Hematopoietic multipotent progenitor cell treated with erythropoietin and hydrocortisone succinate and interleukin-3 and kit ligand, for 8 days (in vitro differentiated cells): Measurements from ENCODE around the gene NTRK2.
A peak's percentile ranks its signal among the peaks of the same experiment; 100 is the strongest.

Experiments used
- DNase-seq: peaks from one replicate; pipeline ENCODE4 v3.0.0-alpha.2; 2015

The NTRK2 gene

GRCh38 chr9:84742261-84742660, 72.7 kb downstream of the NTRK2 start:
- DNase-seq = no peak

- DNase-seq = no peak
Measured at GRCh38 chr9:84744195-84744594, 74.7 kb downstream of the NTRK2 start.

- DNase-seq = no peak
Measured at GRCh38 chr9:84744726-84745125, 75.2 kb downstream of the NTRK2 start.

GRCh38 chr9:84748112-84748511, 78.6 kb downstream of the NTRK2 start:
- no peak for DNase-seq

DNA sequence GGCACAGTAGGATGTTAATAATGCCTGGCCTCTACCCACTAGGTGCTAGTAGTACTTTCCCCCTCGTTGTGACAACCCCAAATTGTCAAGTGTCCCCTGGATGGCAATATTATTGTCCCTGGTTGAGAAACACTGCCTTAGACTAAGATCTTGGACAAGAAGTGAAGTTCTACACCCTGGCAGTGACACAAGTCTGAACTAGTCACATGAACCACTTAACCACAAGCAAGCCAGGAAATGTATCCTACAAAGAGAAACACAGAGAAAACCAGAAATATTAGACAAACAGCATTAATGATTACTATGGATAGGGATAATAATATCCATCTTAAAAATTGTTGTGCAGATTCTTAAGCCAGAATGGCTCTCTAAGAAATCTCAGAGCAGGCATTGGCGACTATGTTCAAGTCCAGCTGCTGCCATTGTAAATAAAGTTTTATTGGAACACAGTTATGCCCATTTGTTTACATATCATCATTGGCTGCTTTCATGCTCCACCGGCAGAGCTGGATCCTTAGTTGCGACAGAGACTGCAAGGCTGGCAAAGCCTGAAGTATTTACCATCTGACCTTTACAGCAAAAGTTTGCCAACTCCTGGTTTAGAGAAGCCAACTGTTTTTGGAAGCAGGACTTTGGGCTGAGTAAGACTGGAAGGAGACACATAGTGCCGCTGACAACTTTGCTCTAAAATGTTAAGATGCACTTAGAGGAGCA, 80.8 kb downstream of the NTRK2 start:
- DNase-seq = no peak

- DNase-seq = no peak
Measured at GRCh38 chr9:84751921-84752320, 82.4 kb downstream of the NTRK2 start.

DNA sequence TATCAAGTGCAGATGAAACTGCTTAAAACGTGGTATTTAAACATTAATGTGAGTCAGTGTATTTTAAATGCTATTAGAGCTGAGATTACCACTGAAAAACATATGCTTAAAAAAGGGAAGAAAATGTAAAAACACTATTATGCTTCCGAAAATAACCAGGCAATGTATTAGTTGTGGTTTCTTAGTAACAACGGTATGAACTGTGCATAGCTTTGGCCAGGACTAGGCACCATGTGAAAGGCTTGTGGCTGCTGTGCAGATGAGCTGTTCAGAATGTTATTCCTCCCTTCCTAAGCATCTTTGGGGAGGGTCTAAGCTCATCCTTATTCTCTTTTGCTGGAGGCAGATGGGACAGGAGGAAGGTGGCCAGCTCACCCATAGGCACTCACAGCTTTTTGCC, 84.9 kb downstream of the NTRK2 start:
- no peak for DNase-seq

GRCh38 chr9:84754881-84755280, 85.4 kb downstream of the NTRK2 start:
- DNase-seq = no peak

GRCh38 chr9:84755380-84755779, 85.9 kb downstream of the NTRK2 start:
- no peak for DNase-seq

- DNase-seq = no peak
Measured at GRCh38 chr9:84756171-84756570, 86.6 kb downstream of the NTRK2 start.

GRCh38 chr9:84756731-84757130, 87.2 kb downstream of the NTRK2 start:
- no peak for DNase-seq

DNA sequence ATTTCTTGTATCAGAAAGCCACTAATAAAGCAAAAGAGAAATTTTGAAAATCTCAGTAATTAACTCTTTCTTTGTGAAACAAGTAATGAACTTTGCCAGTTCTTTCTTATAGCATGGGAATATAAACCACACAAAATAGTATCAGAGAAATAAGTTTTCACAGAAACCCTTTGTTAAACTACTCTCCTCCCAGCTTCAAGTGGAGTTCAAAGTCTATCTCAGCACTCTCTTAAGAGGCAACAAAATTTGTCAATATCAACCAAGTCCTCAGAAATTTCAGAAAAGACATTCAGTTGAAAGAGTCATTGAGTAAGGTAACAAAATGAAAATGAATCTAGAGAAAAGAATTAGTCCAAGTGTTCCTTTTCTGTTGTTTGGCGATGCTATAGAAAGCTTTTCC, 89.3 kb downstream of the NTRK2 start:
- no peak for DNase-seq

GRCh38 chr9:84759300-84759750, 89.8 kb downstream of the NTRK2 start:
- DNase-seq = no peak

DNA sequence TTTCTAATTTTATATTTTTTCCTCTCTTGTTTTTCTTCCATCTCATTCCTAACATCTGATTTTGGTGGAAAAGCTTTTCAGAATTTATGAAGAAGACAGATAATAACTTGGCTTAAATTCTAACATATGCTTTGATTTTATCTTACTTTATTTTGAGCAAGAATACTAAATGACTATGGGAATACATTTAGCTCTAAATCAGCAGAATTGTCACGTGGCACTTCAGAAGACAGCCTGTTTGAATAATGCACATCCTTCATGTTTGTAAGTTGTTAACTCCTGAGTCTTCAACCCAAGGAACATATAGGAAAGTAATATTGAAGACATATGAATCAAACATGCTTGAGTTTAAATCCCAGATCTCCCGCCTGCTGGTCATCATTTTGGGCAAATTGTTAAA, 90.3 kb downstream of the NTRK2 start:
- no peak for DNase-seq

DNA sequence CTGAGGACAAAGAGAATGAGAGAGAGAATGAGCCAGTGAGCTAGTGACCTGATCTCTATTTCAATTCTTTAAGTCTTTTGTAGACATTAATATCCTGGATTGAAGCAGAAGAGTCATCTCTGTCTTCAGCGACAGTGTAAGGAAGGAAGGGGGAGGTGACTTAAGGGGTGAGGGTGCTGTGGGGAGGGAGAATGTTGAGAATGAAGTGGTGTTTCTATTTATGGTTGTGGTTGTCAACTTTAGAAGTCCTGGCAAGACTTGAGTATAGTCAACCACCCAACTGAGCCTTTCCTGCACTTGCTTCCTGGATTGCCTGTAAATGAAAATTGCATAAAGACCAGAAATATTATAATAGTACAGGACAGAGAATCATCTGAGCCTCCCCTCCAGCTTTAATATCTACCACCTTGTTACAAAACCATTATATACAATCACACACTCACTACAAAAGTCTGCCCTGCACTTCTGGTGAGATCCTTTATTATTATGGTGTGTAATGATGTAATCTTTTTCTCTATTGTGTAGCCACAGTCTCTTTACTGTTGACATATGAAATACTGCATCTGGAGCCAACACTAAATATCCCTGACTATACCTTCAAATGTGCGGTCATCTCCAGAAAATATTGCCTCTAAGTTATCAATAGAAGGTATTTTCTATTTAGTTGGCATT, 91.7 kb downstream of the NTRK2 start:
- DNase-seq = no peak

DNA sequence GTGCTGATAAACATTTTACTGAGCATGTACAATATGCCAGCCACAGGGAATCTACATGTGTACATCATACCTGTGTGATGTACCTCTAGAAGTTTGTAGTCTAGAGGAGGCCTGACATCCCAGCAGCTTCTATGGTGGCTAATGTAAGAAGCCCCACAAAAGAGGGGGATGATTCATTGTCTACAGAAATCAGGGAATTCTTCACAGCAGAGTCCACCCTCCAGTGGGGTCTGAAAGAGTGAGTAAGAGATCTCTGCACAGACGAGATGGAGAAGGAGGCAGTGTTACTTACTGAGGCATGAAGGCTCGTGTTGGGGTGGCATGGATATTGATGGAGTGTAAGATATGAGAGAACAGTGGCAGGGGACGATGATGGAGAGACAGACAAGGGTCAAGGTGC, 103.0 kb downstream of the NTRK2 start:
- DNase-seq = no peak

- DNase-seq = no peak
Measured at GRCh38 chr9:84773022-84773421, 103.5 kb downstream of the NTRK2 start.

GRCh38 chr9:84775056-84775643, 105.6 kb downstream of the NTRK2 start:
- DNase-seq = no peak

DNA sequence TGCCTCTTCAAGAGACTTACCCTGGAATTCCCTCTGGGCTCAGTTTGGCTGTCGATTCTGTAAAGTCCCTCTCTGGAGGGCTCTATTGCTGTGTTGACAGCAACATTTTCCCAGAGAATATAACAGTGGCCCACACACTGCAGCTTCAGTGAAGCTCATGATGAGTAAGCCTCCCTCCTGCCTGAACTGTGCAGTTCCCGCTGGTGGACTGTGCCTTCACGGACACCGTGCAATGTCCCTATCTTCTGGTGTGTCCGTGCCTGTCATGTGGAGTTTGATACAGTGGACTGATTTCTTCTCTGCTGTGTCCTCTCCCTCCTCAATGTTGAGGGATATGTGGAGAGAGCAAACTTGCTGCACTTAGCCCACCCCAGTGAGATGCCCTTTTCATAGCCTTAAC, 109.0 kb downstream of the NTRK2 start:
- DNase-seq = no peak

GRCh38 chr9:84779883-84780282, 110.4 kb downstream of the NTRK2 start:
- DNase-seq = no peak

- no peak for DNase-seq
Measured at GRCh38 chr9:84780385-84780784, 110.9 kb downstream of the NTRK2 start.

GRCh38 chr9:84781458-84781857, 111.9 kb downstream of the NTRK2 start:
- peak; percentile 16 for DNase-seq

- peak; percentile 18 for DNase-seq
Measured at GRCh38 chr9:84781931-84782866, 112.7 kb downstream of the NTRK2 start.
